Ishikawa (cell line): ENCODE measurements around the gene FAM168A.
A peak's percentile ranks its signal among the peaks of the same experiment; 100 is the strongest.

Experiments
- CEBPB ChIP-seq: IDR thresholded peaks from 2 replicates; pipeline ENCODE4 v1.6.1; 2012
- CREB1 ChIP-seq: IDR thresholded peaks from 2 replicates; pipeline ENCODE4 v1.6.1; 2012; ENCODE audit warnings: low read depth
- EGR1 ChIP-seq: IDR thresholded peaks from 2 replicates; pipeline ENCODE4 v1.6.1; 2012
- EP300 ChIP-seq: IDR thresholded peaks from 2 replicates; pipeline ENCODE4 v1.6.1; 2012; ENCODE audit warnings: borderline replicate concordance
- FOXM1 ChIP-seq: IDR thresholded peaks from 2 replicates; pipeline ENCODE4 v1.6.1; 2012; ENCODE audit warnings: low read depth, borderline replicate concordance
- MAX ChIP-seq: IDR thresholded peaks from 2 replicates; pipeline ENCODE4 v1.6.1; 2012
- NFIC ChIP-seq: IDR thresholded peaks from 2 replicates; pipeline ENCODE4 v1.6.1; 2012
- RAD21 ChIP-seq: IDR thresholded peaks from 2 replicates; pipeline ENCODE4 v1.6.1; 2012; ENCODE audit warnings: low read depth
- REST ChIP-seq: IDR thresholded peaks from 2 replicates; pipeline ENCODE4 v1.6.1; 2012; ENCODE audit warnings: low read depth, mild to moderate bottlenecking
- TAF1 ChIP-seq: IDR thresholded peaks from 2 replicates; pipeline ENCODE4 v1.6.1; 2012; ENCODE audit warnings: low read depth, mild to moderate bottlenecking
- TCF12 ChIP-seq: IDR thresholded peaks from 2 replicates; pipeline ENCODE4 v1.6.1; 2012; ENCODE audit warnings: low read depth
- TEAD4 ChIP-seq: IDR thresholded peaks from 2 replicates; pipeline ENCODE4 v1.6.1; 2012
- USF1 ChIP-seq: IDR thresholded peaks from 2 replicates; pipeline ENCODE4 v1.6.1; 2012
- YY1 ChIP-seq: IDR thresholded peaks from 2 replicates; pipeline ENCODE4 v1.6.1; 2012; ENCODE audit warnings: low read depth
- ZBTB7A ChIP-seq: IDR thresholded peaks from 2 replicates; pipeline ENCODE4 v1.6.1; 2012; ENCODE audit warnings: low read depth

Gene FAM168A

GRCh38 chr11:73404506-73405145 lies 193.3 kb downstream of the FAM168A start:
- no peak for TF ChIP-seq CEBPB
- TF ChIP-seq TEAD4: no peak
- TF ChIP-seq NFIC: no peak
- no peak for TF ChIP-seq TCF12
- TF ChIP-seq CREB1: no peak

- TF ChIP-seq MAX (no peak), RAD21 (peak; percentile 70), TEAD4 (no peak)
Observed at GRCh38 chr11:73404048-73404447, 193.9 kb downstream of the FAM168A start.

GRCh38 chr11:73403541-73403940 lies 194.4 kb downstream of the FAM168A start:
- no peak for TF ChIP-seq NFIC
- TF ChIP-seq FOXM1: no peak
- no peak for TF ChIP-seq CREB1
- no peak for TF ChIP-seq RAD21
- TF ChIP-seq MAX: no peak
- no peak for TF ChIP-seq TAF1
- TF ChIP-seq ZBTB7A: no peak
- TF ChIP-seq TCF12: no peak

GRCh38 chr11:73402834-73403185 lies 195.1 kb downstream of the FAM168A start:
- TF ChIP-seq REST: no peak
- no peak for TF ChIP-seq CREB1
- TF ChIP-seq NFIC: no peak
- TF ChIP-seq FOXM1: no peak
- TF ChIP-seq TAF1: no peak
- TF ChIP-seq RAD21: no peak

- TF ChIP-seq CREB1: no peak
Observed at GRCh38 chr11:73401924-73402833, 195.7 kb downstream of the FAM168A start.

GRCh38 chr11:73401217-73401923 lies 196.5 kb downstream of the FAM168A start:
- no peak for TF ChIP-seq YY1
- TF ChIP-seq TCF12: no peak
- no peak for TF ChIP-seq EGR1

GRCh38 chr11:73400293-73400692 lies 197.6 kb downstream of the FAM168A start:
- no peak for TF ChIP-seq FOXM1
- TF ChIP-seq CREB1: no peak
- no peak for TF ChIP-seq ZBTB7A
- TF ChIP-seq TAF1: no peak
- TF ChIP-seq NFIC: no peak

GRCh38 chr11:73399636-73400035 lies 198.3 kb downstream of the FAM168A start:
- TF ChIP-seq TCF12: no peak
- TF ChIP-seq EP300: no peak
- no peak for TF ChIP-seq YY1
- no peak for TF ChIP-seq NFIC
- TF ChIP-seq RAD21: no peak
- TF ChIP-seq MAX: no peak
- TF ChIP-seq USF1: no peak
- no peak for TF ChIP-seq TAF1
- TF ChIP-seq ZBTB7A: no peak

- TF ChIP-seq EGR1: no peak
- no peak for TF ChIP-seq RAD21
- TF ChIP-seq CREB1: no peak
- TF ChIP-seq YY1: no peak
- TF ChIP-seq REST: no peak
Observed at GRCh38 chr11:73399159-73399590, 198.7 kb downstream of the FAM168A start.
